Measurements from ENCODE around the gene RFX7.

DNA sequence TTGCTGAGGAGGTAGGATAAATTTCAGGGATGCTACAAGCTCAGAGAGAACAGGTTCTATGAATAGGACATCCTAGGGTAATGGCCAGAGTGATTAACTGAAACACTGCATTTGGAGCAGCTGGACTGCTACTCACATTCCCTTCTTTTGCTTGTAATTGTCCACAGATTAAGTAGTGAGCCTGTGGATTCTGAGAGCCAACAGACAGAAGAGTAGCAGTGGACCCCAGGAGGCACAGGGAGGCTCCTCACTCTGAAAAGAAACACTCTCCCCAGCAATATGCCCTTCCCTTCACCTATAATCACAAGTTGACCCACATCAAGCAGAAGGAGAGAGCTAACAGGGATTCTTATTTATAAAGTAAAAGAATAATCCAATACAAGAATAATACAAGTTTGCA is 10.6 kb upstream of the RFX7 start:
- TF ChIP-seq POLR2AphosphoS5 (IDR thresholded peaks at IDR 0.05; ENCODE audit: low read depth, low read length), result no peak
- TF ChIP-seq, protein P1, sequence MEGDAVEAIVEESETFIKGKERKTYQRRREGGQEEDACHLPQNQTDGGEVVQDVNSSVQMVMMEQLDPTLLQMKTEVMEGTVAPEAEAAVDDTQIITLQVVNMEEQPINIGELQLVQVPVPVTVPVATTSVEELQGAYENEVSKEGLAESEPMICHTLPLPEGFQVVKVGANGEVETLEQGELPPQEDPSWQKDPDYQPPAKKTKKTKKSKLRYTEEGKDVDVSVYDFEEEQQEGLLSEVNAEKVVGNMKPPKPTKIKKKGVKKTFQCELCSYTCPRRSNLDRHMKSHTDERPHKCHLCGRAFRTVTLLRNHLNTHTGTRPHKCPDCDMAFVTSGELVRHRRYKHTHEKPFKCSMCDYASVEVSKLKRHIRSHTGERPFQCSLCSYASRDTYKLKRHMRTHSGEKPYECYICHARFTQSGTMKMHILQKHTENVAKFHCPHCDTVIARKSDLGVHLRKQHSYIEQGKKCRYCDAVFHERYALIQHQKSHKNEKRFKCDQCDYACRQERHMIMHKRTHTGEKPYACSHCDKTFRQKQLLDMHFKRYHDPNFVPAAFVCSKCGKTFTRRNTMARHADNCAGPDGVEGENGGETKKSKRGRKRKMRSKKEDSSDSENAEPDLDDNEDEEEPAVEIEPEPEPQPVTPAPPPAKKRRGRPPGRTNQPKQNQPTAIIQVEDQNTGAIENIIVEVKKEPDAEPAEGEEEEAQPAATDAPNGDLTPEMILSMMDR (IDR thresholded peaks at IDR 0.05; ENCODE audit: control extremely low read depth in 1 of 3, insufficient read depth in 1 of 3, low read depth in 1 of 3, low read length in 3 of 3), result no peak
- TF ChIP-seq TBP (IDR thresholded peaks at IDR 0.05; ENCODE audit: low read depth, low read length), result no peak
- TF ChIP-seq, protein P2, sequence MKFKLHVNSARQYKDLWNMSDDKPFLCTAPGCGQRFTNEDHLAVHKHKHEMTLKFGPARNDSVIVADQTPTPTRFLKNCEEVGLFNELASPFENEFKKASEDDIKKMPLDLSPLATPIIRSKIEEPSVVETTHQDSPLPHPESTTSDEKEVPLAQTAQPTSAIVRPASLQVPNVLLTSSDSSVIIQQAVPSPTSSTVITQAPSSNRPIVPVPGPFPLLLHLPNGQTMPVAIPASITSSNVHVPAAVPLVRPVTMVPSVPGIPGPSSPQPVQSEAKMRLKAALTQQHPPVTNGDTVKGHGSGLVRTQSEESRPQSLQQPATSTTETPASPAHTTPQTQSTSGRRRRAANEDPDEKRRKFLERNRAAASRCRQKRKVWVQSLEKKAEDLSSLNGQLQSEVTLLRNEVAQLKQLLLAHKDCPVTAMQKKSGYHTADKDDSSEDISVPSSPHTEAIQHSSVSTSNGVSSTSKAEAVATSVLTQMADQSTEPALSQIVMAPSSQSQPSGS (IDR thresholded peaks at IDR 0.05; ENCODE audit: low read length), result no peak
- no peak for TF ChIP-seq TAF1 (IDR thresholded peaks at IDR 0.05; ENCODE audit: low read depth, low read length)
- TF ChIP-seq POLR2A (IDR thresholded peaks at IDR 0.05; ENCODE audit: control extremely low read depth in 1 of 2, low read depth in 2 of 2, low read length in 2 of 2), result no peak
- no peak for TF ChIP-seq RAD21 (IDR thresholded peaks at IDR 0.05 in 1 of 2, conservative IDR thresholded peaks at IDR 0.05 in 1 of 2; ENCODE audit: low read depth in 2 of 2, low read length in 2 of 2)
- no peak for TF ChIP-seq YY1 (IDR thresholded peaks at IDR 0.05; ENCODE audit: low read depth, low read length)
- TF ChIP-seq JUND (IDR thresholded peaks at IDR 0.05; ENCODE audit: low read length), result no peak
- TF ChIP-seq, protein P3, sequence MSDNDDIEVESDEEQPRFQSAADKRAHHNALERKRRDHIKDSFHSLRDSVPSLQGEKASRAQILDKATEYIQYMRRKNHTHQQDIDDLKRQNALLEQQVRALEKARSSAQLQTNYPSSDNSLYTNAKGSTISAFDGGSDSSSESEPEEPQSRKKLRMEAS (IDR thresholded peaks at IDR 0.05), result no peak
- TF ChIP-seq, protein P4, sequence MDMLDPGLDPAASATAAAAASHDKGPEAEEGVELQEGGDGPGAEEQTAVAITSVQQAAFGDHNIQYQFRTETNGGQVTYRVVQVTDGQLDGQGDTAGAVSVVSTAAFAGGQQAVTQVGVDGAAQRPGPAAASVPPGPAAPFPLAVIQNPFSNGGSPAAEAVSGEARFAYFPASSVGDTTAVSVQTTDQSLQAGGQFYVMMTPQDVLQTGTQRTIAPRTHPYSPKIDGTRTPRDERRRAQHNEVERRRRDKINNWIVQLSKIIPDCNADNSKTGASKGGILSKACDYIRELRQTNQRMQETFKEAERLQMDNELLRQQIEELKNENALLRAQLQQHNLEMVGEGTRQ (IDR thresholded peaks at IDR 0.05; ENCODE audit: low read length), result no peak

Data from H1 (cell line).